ENCODE results near the gene LRRC23. TPM values are rescaled to one million over a fixed set of nuclear protein-coding genes. Genes with fewer than 3 reads are reported as not detected.

LRRC23 gene
- total and polyA plus RNA-seq, 9 donors = 5.7 to 13.7 (median 11.0) TPM

DNA sequence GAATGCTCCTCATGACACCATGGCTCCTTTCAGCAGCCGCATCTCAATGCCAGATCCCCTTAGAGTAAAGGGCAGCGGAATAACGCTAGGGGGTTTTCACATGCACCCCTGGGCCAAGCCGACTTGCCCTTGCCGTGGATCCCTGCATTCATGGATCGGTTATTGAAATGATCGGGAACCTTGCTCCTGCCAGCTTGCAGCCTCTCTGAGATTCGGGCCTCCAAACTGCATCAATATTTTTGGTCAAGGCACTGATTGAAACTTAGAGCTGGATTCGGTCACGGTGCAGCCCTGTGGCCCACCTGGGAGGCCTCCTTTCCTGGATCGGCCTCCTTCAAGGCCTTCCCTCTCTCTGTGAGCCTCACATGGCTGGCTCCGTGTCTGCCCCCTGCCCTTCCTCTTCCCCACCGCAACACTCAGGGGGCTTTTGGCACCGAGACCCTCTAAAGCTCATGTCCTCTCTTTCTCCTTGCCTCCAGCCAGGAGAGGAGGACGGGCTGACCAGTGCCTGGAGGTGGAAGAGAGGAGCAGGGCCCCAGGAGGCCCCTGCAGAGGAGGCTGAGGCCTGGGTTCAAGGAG is 48.3 kb downstream of the LRRC23 start:
- WGBS (ENCODE audit: insufficient coverage) = 71% methylated on average over 10 of the region's 15 CpGs
- peaks cover 31% of the 10 kb centered on the region for H3K4me1 ChIP-seq (ENCODE audit: control insufficient read depth, insufficient read depth, low read length)
- peaks cover 2% of the 10 kb centered on the region for H3K27me3 ChIP-seq (ENCODE audit: control insufficient read depth, insufficient read depth, low read length)
- no peaks in the 10 kb centered on the region for H3K9me3 ChIP-seq (replicated peaks; ENCODE audit: control insufficient read depth, low read depth, low read length)
- no peak for DNase-seq
- H3K27ac ChIP-seq (ENCODE audit: low read length) = peak overlapping the region; percentile 77
- no peaks in the 10 kb centered on the region for H3K36me3 ChIP-seq (ENCODE audit: control insufficient read depth, insufficient read depth, low read length)
- peak overlapping the region; percentile 41 for H3K4me3 ChIP-seq (ENCODE audit: low read length)

DNA sequence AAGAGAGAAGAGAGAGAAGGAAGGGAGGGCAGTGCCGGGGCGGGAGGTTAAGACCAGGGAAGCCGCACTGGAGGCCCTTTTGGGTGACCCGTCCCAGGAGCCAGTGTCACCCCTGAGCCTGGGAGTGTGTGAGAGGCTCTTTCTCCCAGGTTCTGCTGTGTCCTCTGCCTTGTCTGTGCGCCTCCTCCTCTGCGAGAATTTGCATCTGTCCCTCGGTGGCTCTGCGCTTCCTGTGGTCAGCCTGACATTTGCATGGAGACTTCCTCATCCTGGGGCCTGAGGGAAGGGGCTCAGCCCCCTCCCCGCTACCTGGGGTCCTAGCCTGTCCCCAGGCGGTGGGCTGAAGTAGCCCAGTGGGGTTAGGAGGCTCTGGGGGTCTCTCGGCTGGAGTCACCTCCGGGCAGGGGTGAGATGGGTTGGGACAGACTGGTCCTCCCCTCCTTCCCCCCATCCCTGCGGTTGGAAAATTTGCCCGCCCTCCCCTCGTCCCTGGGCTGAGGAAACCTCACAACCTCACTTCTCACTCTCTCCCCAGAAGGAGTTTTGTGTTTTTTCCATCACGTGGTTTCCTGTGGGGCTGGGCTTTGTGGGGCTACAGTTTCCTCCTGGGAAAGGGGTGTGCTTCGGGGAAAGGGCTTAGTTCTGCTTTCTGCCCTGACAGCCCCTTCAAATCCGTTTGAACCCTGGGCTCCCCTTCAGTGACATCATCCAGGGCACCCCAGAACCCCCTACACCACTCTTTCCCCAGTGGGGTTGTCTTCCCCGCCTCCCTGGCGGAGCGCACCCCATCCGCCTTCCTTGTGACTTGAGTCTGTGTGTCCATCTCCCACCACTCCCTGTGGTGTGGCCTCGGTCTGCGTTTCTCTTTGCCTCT is 49.1 kb downstream of the LRRC23 start:
- WGBS (ENCODE audit: insufficient coverage) = 37% methylated on average over 15 of the region's 24 CpGs
- Histone ChIP-seq H3K9me3 (replicated peaks; ENCODE audit: control insufficient read depth, low read depth, low read length) (no peaks in the 10 kb centered on the region), H3K27ac (ENCODE audit: low read length) (peak overlapping the region; percentile 77), H3K36me3 (ENCODE audit: control insufficient read depth, insufficient read depth, low read length) (no peaks in the 10 kb centered on the region), H3K27me3 (ENCODE audit: control insufficient read depth, insufficient read depth, low read length) (peaks cover 2% of the 10 kb centered on the region), H3K4me3 (ENCODE audit: low read length) (peak overlapping the region; percentile 41), H3K4me1 (ENCODE audit: control insufficient read depth, insufficient read depth, low read length) (peaks cover 38% of the 10 kb centered on the region)
- DNase-seq = peak; percentile 96

DNA sequence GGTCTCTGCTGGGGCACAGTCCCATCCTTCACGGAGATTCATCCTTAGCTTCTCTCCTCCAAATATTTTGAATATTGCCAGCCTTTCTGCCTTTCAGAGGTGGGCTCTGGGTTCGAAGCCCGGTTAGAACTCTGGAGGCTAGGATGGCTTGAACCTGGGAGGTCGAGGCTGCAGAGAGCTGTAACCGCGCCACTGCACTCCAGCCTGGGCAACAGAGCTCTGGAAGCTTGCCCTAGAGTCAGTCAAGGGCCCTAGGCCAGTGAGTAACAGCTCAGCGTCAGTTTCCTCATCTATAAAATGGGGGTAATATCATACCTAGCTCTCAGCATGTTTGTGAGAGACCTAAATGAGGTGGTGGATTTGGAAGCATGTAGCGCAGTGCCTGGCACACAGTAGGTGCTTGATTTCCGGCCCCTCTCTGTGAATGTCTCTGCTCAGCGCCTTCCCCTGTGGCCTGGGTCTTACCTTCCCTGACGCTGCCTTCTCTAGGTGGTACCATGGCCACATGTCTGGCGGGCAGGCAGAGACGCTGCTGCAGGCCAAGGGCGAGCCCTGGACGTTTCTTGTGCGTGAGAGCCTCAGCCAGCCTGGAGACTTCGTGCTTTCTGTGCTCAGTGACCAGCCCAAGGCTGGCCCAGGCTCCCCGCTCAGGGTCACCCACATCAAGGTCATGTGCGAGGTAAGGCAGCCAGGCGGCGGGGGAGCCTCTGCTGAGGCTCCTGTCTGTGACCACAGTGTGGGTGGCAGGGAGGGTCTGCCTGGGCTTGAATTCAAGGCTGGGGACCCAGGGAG is 49.9 kb downstream of the LRRC23 start:
- Histone ChIP-seq H3K27ac (ENCODE audit: low read length) (peak overlapping the region; percentile 77), H3K9me3 (replicated peaks; ENCODE audit: control insufficient read depth, low read depth, low read length) (no peaks in the 10 kb centered on the region), H3K36me3 (ENCODE audit: control insufficient read depth, insufficient read depth, low read length) (no peaks in the 10 kb centered on the region), H3K27me3 (ENCODE audit: control insufficient read depth, insufficient read depth, low read length) (peaks cover 2% of the 10 kb centered on the region), H3K4me3 (ENCODE audit: low read length) (no peak overlapping the region), H3K4me1 (ENCODE audit: control insufficient read depth, insufficient read depth, low read length) (peaks cover 46% of the 10 kb centered on the region)
- DNase-seq = no peak
- WGBS (ENCODE audit: insufficient coverage) = 83% methylated on average over 19 of the region's 21 CpGs

DNA sequence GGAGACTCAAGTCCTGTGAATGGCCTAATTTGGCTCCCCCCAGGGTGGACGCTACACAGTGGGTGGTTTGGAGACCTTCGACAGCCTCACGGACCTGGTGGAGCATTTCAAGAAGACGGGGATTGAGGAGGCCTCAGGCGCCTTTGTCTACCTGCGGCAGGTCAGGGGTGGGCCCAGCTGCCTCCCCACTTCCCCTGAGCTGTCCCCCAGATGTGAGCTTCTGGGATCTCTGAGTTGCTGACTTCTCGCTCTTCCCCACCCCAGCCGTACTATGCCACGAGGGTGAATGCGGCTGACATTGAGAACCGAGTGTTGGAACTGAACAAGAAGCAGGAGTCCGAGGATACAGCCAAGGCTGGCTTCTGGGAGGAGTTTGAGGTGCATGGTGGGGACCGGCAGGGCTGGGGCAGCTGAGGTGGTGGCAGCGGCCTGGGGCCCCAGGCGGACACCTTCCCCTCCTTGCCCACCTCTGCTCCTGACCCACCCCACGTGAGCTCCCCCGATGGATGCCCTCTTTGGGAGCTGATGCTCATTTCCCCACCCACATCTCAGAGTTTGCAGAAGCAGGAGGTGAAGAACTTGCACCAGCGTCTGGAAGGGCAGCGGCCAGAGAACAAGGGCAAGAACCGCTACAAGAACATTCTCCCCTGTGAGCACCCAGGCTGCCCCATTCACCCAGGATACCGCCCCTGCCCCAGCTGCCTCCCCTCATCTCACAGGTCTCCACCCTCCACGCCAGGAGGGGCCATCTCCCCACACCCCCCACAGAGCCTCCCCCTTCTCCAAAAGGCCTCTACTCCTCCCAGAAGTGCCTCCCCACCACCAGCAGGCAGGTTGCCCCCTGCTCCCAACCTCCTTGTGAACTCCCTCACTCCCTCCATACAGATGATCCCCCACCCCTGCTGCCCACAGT is 50.7 kb downstream of the LRRC23 start:
- Histone ChIP-seq H3K4me1 (ENCODE audit: control insufficient read depth, insufficient read depth, low read length) (peaks cover 51% of the 10 kb centered on the region), H3K27ac (ENCODE audit: low read length) (no peak overlapping the region), H3K4me3 (ENCODE audit: low read length) (no peak overlapping the region), H3K9me3 (replicated peaks; ENCODE audit: control insufficient read depth, low read depth, low read length) (no peaks in the 10 kb centered on the region), H3K27me3 (ENCODE audit: control insufficient read depth, insufficient read depth, low read length) (peaks cover 2% of the 10 kb centered on the region), H3K36me3 (ENCODE audit: control insufficient read depth, insufficient read depth, low read length) (no peaks in the 10 kb centered on the region)
- DNase-seq = no peak
- WGBS (ENCODE audit: insufficient coverage) = 74% methylated on average over 14 of the region's 22 CpGs

DNA sequence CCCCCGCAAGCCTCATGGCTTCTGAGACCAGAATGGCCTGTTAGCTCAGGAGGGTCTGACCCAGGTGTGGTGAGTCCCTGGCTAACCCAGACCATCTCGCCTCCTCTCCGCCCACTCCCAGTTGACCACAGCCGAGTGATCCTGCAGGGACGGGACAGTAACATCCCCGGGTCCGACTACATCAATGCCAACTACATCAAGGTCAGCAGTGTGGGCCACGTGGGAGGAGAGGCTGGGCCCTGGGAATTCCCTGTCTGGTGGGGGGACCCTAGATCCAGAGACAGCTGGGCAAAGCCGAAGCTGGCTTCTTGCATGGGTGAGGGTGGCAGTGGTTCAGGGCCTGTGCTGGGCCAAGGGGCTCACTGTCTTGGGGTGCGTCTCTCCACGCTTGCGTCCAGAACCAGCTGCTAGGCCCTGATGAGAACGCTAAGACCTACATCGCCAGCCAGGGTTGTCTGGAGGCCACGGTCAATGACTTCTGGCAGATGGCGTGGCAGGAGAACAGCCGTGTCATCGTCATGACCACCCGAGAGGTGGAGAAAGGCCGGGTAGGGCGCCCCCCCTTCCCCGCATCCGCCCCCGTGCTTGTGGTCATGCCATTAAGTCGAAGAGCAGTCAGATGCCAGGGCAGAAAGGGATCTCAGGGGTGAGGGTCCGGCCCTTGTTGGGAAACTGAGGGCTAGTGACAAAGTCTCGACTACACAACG is 51.6 kb downstream of the LRRC23 start:
- WGBS (ENCODE audit: insufficient coverage) = 80% methylated on average over 25 of the region's 28 CpGs

DNA sequence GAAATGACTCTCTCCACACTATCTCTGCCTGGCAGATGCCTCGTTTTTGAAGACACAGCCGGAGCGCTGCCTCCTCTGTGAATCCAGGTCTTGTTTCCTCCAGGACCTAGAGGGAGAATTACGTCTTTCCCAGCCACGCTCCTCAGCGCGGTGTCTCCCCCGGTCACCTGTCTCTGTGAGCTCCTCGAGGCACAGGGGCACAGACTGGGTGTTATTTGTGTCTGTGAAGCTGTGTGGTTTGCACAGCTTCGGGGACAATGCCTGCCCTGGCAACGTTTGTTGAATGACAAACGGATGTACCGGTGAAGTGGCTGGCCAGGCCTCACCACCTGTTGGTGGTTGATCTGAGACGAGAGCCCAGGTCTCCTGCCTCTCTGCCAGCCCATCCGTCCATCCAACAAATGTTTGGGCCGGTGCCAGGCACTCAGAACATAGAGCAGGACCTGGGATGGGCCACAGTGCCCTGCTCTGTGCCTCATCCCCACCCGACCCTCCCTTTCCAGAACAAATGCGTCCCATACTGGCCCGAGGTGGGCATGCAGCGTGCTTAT is 52.6 kb downstream of the LRRC23 start:
- Histone ChIP-seq H3K4me1 (ENCODE audit: control insufficient read depth, insufficient read depth, low read length) (peaks cover 65% of the 10 kb centered on the region), H3K27ac (ENCODE audit: low read length) (no peak overlapping the region), H3K36me3 (ENCODE audit: control insufficient read depth, insufficient read depth, low read length) (no peaks in the 10 kb centered on the region), H3K4me3 (ENCODE audit: low read length) (no peak overlapping the region), H3K27me3 (ENCODE audit: control insufficient read depth, insufficient read depth, low read length) (peaks cover 2% of the 10 kb centered on the region), H3K9me3 (replicated peaks; ENCODE audit: control insufficient read depth, low read depth, low read length) (no peaks in the 10 kb centered on the region)
- no peak for DNase-seq
- 81% methylated on average over 20 of the region's 20 CpGs for WGBS (ENCODE audit: insufficient coverage)

More for the DNA sequence above, 51.6 kb downstream of the LRRC23 start:
- Histone ChIP-seq H3K36me3 (ENCODE audit: control insufficient read depth, insufficient read depth, low read length) (no peaks in the 10 kb centered on the region), H3K4me1 (ENCODE audit: control insufficient read depth, insufficient read depth, low read length) (peaks cover 57% of the 10 kb centered on the region), H3K27me3 (ENCODE audit: control insufficient read depth, insufficient read depth, low read length) (peaks cover 2% of the 10 kb centered on the region), H3K27ac (ENCODE audit: low read length) (no peak overlapping the region), H3K9me3 (replicated peaks; ENCODE audit: control insufficient read depth, low read depth, low read length) (no peaks in the 10 kb centered on the region), H3K4me3 (ENCODE audit: low read length) (no peak overlapping the region)
- DNase-seq = no peak

DNA sequence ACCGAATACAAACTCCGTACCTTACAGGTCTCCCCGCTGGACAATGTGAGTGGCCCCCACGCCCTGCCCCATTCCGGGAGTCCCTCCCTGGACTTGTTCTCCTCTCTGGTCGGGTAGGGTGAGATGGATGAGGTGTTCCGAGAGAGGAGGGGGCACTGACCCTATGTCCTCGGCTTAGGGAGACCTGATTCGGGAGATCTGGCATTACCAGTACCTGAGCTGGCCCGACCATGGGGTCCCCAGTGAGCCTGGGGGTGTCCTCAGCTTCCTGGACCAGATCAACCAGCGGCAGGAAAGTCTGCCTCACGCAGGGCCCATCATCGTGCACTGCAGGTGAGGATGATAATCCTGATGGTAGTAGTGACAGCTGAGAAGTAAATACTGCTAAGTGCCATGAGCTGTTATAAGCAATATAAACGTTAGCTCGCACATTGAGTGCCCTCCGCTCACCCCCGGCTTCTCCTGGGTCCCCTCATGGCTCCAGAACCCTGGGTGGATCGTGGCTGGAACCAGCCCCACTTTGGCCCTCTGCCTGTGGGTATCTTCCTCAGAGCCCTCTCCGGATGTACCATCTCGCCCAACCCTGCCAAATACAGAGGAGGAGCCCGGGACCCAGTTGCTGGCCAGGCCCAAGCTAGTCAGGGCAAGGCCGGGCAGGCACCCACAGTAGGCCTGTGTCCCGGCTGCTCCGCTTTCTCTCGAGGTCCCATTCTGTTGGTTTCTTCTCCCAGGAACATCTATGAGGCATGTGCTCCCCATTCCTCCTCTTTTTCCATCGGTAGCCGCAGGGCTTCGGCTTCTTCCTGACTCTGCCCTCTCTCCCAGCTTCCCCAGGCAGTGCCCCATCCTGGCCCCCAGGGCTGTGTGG is 53.4 kb downstream of the LRRC23 start:
- Histone ChIP-seq H3K4me3 (ENCODE audit: low read length) (no peak overlapping the region), H3K27me3 (ENCODE audit: control insufficient read depth, insufficient read depth, low read length) (peaks cover 2% of the 10 kb centered on the region), H3K9me3 (replicated peaks; ENCODE audit: control insufficient read depth, low read depth, low read length) (no peaks in the 10 kb centered on the region), H3K27ac (ENCODE audit: low read length) (peak overlapping the region; percentile 81), H3K36me3 (ENCODE audit: control insufficient read depth, insufficient read depth, low read length) (no peaks in the 10 kb centered on the region), H3K4me1 (ENCODE audit: control insufficient read depth, insufficient read depth, low read length) (peaks cover 62% of the 10 kb centered on the region)
- WGBS (ENCODE audit: insufficient coverage) = 87% methylated on average over 21 of the region's 28 CpGs
- DNase-seq = no peak

DNA sequence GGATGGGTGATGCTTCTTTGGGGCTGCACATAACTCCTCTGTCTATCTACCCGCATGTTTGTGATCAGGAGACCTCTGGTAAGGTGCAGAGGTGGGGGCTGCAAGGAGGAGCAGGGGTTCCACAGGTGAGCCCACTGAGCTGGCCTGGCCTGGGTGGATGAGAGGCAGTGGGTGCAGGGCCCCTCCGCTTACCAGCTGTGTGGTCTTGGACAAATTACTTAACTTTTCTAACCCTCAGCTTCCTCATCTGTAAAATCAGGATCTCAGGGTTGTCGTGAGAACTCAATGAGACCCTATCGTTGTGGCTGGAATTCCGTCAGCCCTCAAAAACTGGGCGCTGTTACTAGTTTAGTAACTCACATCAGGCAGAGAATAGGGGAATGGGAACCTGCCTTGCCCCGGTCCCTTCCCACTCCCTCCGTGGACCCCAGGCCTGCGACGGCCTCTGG is 54.0 kb downstream of the LRRC23 start:
- no peak overlapping the region for H3K4me3 ChIP-seq (ENCODE audit: low read length)
- WGBS (ENCODE audit: insufficient coverage) = 43% methylated on average over 7 of the region's 10 CpGs
- H3K4me1 ChIP-seq (ENCODE audit: control insufficient read depth, insufficient read depth, low read length) = peaks cover 55% of the 10 kb centered on the region
- no peaks in the 10 kb centered on the region for H3K36me3 ChIP-seq (ENCODE audit: control insufficient read depth, insufficient read depth, low read length)
- no peaks in the 10 kb centered on the region for H3K9me3 ChIP-seq (replicated peaks; ENCODE audit: control insufficient read depth, low read depth, low read length)
- H3K27ac ChIP-seq (ENCODE audit: low read length) = peak overlapping the region; percentile 81
- DNase-seq = no peak
- H3K27me3 ChIP-seq (ENCODE audit: control insufficient read depth, insufficient read depth, low read length) = peaks cover 2% of the 10 kb centered on the region
